CD8-positive, alpha-beta memory T cell (primary cell): ENCODE measurements around the gene RABL2A. TPM values are rescaled to one million over a fixed set of nuclear protein-coding genes. Genes with fewer than 3 reads are reported as not detected.
"Not testable (repeated sequence)": the region's sequence is repeated elsewhere in the genome, so short reads cannot be mapped to it uniquely, and the experiment has no call there.

Source experiments
- CTCF ChIA-PET: fragments of 350-600 bp; sonication (Branson Sonifier 250); formaldehyde crosslinking; loops from one replicate; lab custom pipeline; 2021; ENCODE audit warnings: antibody characterized with exemption; lab: Charles Lee
- POLR2A ChIA-PET: fragments of 350-600 bp; sonication (Branson Sonifier 250); formaldehyde crosslinking; loops from one replicate; lab custom pipeline; 2021; ENCODE audit warnings: antibody characterized with exemption; lab: Charles Lee
- DNase-seq, 5 donors: peaks; one replicate each; pipeline versions ENCODE4 v3.0.0 to v3.0.0-alpha.2; 2020 to 2022; ENCODE audit warnings: mixed read lengths in 1 of 5
- H3K27ac ChIP-seq: one replicate; pipeline ENCODE4 v1.7.0; 2013; ENCODE audit warnings: low read depth, mild to moderate bottlenecking, low read length, moderate library complexity
- H3K27me3 ChIP-seq: 2 replicates; pipeline ENCODE4 v1.7.0; 2013; ENCODE audit warnings: low read length, mild to moderate bottlenecking; ENCODE audit not compliant: insufficient read depth, poor library complexity, severe bottlenecking
- H3K36me3 ChIP-seq: 2 replicates; pipeline ENCODE4 v1.7.0; 2013; ENCODE audit warnings: mild to moderate bottlenecking, low read length, moderate library complexity; ENCODE audit not compliant: insufficient read depth
- H3K4me1 ChIP-seq: 2 replicates; pipeline ENCODE4 v1.7.0; 2013; ENCODE audit warnings: mild to moderate bottlenecking, low read length, moderate library complexity; ENCODE audit not compliant: insufficient read depth
- H3K4me3 ChIP-seq: 2 replicates; pipeline ENCODE4 v1.7.0; 2013; ENCODE audit warnings: mild to moderate bottlenecking, low read length
- H3K9me3 ChIP-seq: 2 replicates; pipeline ENCODE4 v1.7.0; 2013; ENCODE audit warnings: mild to moderate bottlenecking, low read length
- H3K27ac Mint-ChIP-seq, 8 donors: one replicate each; pipeline ENCODE4 v1.8.0; 2020 to 2021; ENCODE audit warnings: mixed read lengths in 8 of 8, mild to moderate bottlenecking in 6 of 8, inconsistent platforms in 3 of 8, moderate library complexity in 3 of 8
- H3K27me3 Mint-ChIP-seq, 2 donors: one replicate each; pipeline ENCODE4 v1.8.0; 2020 to 2021; ENCODE audit warnings: mixed read lengths in 2 of 2, mild to moderate bottlenecking in 1 of 2, moderate library complexity in 1 of 2
- H3K36me3 Mint-ChIP-seq, 3 donors: one replicate each; pipeline ENCODE4 v1.8.0; 2020 to 2021; ENCODE audit warnings: mixed read lengths in 3 of 3, inconsistent platforms in 1 of 3, mild to moderate bottlenecking in 1 of 3
- H3K4me1 Mint-ChIP-seq, 3 donors: one replicate each; pipeline ENCODE4 v1.8.0; 2020 to 2021; ENCODE audit warnings: mixed read lengths in 3 of 3, inconsistent platforms in 1 of 3, mild to moderate bottlenecking in 1 of 3
- H3K4me3 Mint-ChIP-seq, 7 donors: one replicate each; pipeline ENCODE4 v1.8.0; 2020 to 2021; ENCODE audit warnings: mixed read lengths in 7 of 7, mild to moderate bottlenecking in 6 of 7, moderate library complexity in 4 of 7, inconsistent platforms in 2 of 7
- H3K9me3 Mint-ChIP-seq, 5 donors: one replicate each; pipeline ENCODE4 v1.8.0; 2020 to 2022; ENCODE audit warnings: mixed read lengths in 5 of 5, mild to moderate bottlenecking in 3 of 5, moderate library complexity in 2 of 5, inconsistent platforms in 1 of 5
- polyA plus RNA-seq: library from polyadenylated mRNA; unstranded; fragments of 300-500 nt; fragmentation: Illumina TruSeq; gene quantifications from one replicate; pipeline ENCODE4 v1.2.3, GENCODE V29; 2021
- total RNA-seq, 2 experiments: library from RNA; stranded (reverse); gene quantifications; one replicate each; pipeline ENCODE4 v1.2.3, GENCODE V29; 2021

RABL2A gene
- total and polyA plus RNA-seq, 3 experiments from 2014 or later: 13.6 to 15.9 (median 14.7) TPM

- H3K4me3 Mint-ChIP-seq: peak overlapping the region in 6 of 7 donors; percentile 74 to 81 (median 78)
- peak overlapping the region in 6 of 8 donors; percentile 2 to 81 (median 28) for H3K27ac Mint-ChIP-seq
- H3K27ac ChIP-seq, H3K9me3 ChIP-seq, H3K36me3 ChIP-seq, H3K27me3 Mint-ChIP-seq, POLR2A ChIA-PET, CTCF ChIA-PET, H3K4me1 Mint-ChIP-seq, H3K4me3 ChIP-seq, H3K36me3 Mint-ChIP-seq, H3K9me3 Mint-ChIP-seq, H3K27me3 ChIP-seq, H3K4me1 ChIP-seq: not testable (repeated sequence)
- DNase-seq: peak in 2 of 5 donors; percentile 7 to 24
Observed at GRCh38 chr2:113656031-113656624, 29.1 kb downstream of the RABL2A start.

- CTCF ChIA-PET, DNase-seq, H3K4me3 Mint-ChIP-seq, H3K27me3 Mint-ChIP-seq, H3K9me3 Mint-ChIP-seq, H3K36me3 ChIP-seq, H3K36me3 Mint-ChIP-seq, H3K4me1 Mint-ChIP-seq, H3K4me3 ChIP-seq, H3K9me3 ChIP-seq, POLR2A ChIA-PET, H3K27ac ChIP-seq, H3K4me1 ChIP-seq, H3K27ac Mint-ChIP-seq, H3K27me3 ChIP-seq: not testable (repeated sequence)
Observed at GRCh38 chr2:113657735-113658134, 30.7 kb downstream of the RABL2A start.

GRCh38 chr2:113663285-113664060 lies 36.4 kb downstream of the RABL2A start:
- H3K36me3 Mint-ChIP-seq, H3K4me3 ChIP-seq, H3K4me3 Mint-ChIP-seq, H3K9me3 Mint-ChIP-seq, H3K9me3 ChIP-seq, H3K4me1 Mint-ChIP-seq, H3K4me1 ChIP-seq, H3K27me3 ChIP-seq, DNase-seq, CTCF ChIA-PET, H3K27ac Mint-ChIP-seq, POLR2A ChIA-PET, H3K27ac ChIP-seq, H3K36me3 ChIP-seq, H3K27me3 Mint-ChIP-seq: not testable (repeated sequence)

GRCh38 chr2:113664761-113665533 lies 37.9 kb downstream of the RABL2A start:
- peak overlapping the region in 1 of 8 donors; percentile 9 for H3K27ac Mint-ChIP-seq
- H3K36me3 Mint-ChIP-seq, POLR2A ChIA-PET, H3K36me3 ChIP-seq, CTCF ChIA-PET, H3K9me3 ChIP-seq, H3K27me3 Mint-ChIP-seq, DNase-seq, H3K27me3 ChIP-seq, H3K4me3 Mint-ChIP-seq, H3K4me1 ChIP-seq, H3K4me3 ChIP-seq, H3K9me3 Mint-ChIP-seq, H3K27ac ChIP-seq, H3K4me1 Mint-ChIP-seq: not testable (repeated sequence)

- DNase-seq, H3K36me3 ChIP-seq, H3K27ac ChIP-seq, H3K36me3 Mint-ChIP-seq, H3K4me1 ChIP-seq, CTCF ChIA-PET, H3K9me3 Mint-ChIP-seq, H3K4me1 Mint-ChIP-seq, H3K27me3 Mint-ChIP-seq, H3K4me3 Mint-ChIP-seq, H3K9me3 ChIP-seq, H3K27me3 ChIP-seq, H3K27ac Mint-ChIP-seq, H3K4me3 ChIP-seq, POLR2A ChIA-PET: not testable (repeated sequence)
Observed at GRCh38 chr2:113669013-113669412, 41.9 kb downstream of the RABL2A start.

- Histone ChIP-seq H3K36me3 (no peaks in the 10 kb centered on the region), H3K4me3 (no peak overlapping the region), H3K4me1 (no peaks in the 10 kb centered on the region), H3K27ac (no peak overlapping the region), H3K9me3 (no peaks in the 10 kb centered on the region), H3K27me3 (no peaks in the 10 kb centered on the region)
- POLR2A ChIA-PET: no interaction called here
- DNase-seq: no peak
- Mint-ChIP-seq H3K27ac (no peak overlapping the region), H3K9me3 (no peaks in the 10 kb centered on the region), H3K27me3 (peaks cover 0 to 6% of the 10 kb centered on the region in 2 donors), H3K36me3 (peaks cover 0 to 3% (median 0%) of the 10 kb centered on the region in 3 donors), H3K4me3 (no peak overlapping the region), H3K4me1 (no peaks in the 10 kb centered on the region)
- CTCF ChIA-PET: no interaction called here
Observed at GRCh38 chr2:113672326-113672932, 45.4 kb downstream of the RABL2A start.

- Histone ChIP-seq H3K27ac (no peak overlapping the region), H3K4me1 (no peaks in the 10 kb centered on the region), H3K4me3 (no peak overlapping the region), H3K36me3 (no peaks in the 10 kb centered on the region), H3K9me3 (no peaks in the 10 kb centered on the region), H3K27me3 (no peaks in the 10 kb centered on the region)
- no peaks in the 10 kb centered on the region for H3K9me3 Mint-ChIP-seq
- H3K4me3 Mint-ChIP-seq: no peak overlapping the region
- no peak overlapping the region for H3K27ac Mint-ChIP-seq
- peaks cover 9 to 10% (median 10%) of the 10 kb centered on the region in 3 donors for H3K4me1 Mint-ChIP-seq
- ChIA-PET POLR2A (no interaction called here), CTCF (no interaction called here)
- peaks cover 0 to 3% (median 0%) of the 10 kb centered on the region in 3 donors for H3K36me3 Mint-ChIP-seq
- peaks cover 0 to 5% of the 10 kb centered on the region in 2 donors for H3K27me3 Mint-ChIP-seq
- DNase-seq: no peak
Observed at GRCh38 chr2:113675875-113676274, 48.8 kb downstream of the RABL2A start.
